ENCODE measurements around the gene PRR5L. TPM values are rescaled to one million over a fixed set of nuclear protein-coding genes. Genes with fewer than 3 reads are reported as not detected.
A peak's percentile ranks its signal among the peaks of the same experiment; 100 is the strongest.
"Not testable (repeated sequence)": the region's sequence is repeated elsewhere in the genome, so short reads cannot be mapped to it uniquely, and the experiment has no call there.

The PRR5L gene
- total RNA-seq, 1 donor from 2014 or later, result 2.1 TPM

- peak; percentile 94 for ATAC-seq
Measured at GRCh38 chr11:36465449-36466163, 169.5 kb downstream of the PRR5L start.

- ATAC-seq, result no peak
Measured at GRCh38 chr11:36467012-36467411, 170.9 kb downstream of the PRR5L start.

GRCh38 chr11:36467916-36468315 is 171.8 kb downstream of the PRR5L start:
- no peak for ATAC-seq

GRCh38 chr11:36469063-36469462 is 173.0 kb downstream of the PRR5L start:
- no peak for ATAC-seq

GRCh38 chr11:36469881-36470802 is 174.1 kb downstream of the PRR5L start:
- no peak for ATAC-seq

GRCh38 chr11:36471577-36471976 is 175.5 kb downstream of the PRR5L start:
- peak; percentile 91 for ATAC-seq

GRCh38 chr11:36475192-36475591 is 179.1 kb downstream of the PRR5L start:
- ATAC-seq, result no peak

- ATAC-seq, result peak; percentile 43
Measured at GRCh38 chr11:36478700-36479329, 182.7 kb downstream of the PRR5L start.

GRCh38 chr11:36480833-36481232 is 184.7 kb downstream of the PRR5L start:
- ATAC-seq, result no peak

- ATAC-seq, result not testable (repeated sequence)
Measured at GRCh38 chr11:36483042-36483441, 187.0 kb downstream of the PRR5L start.

GRCh38 chr11:36485298-36486002 is 189.4 kb downstream of the PRR5L start:
- no peak for ATAC-seq

- no peak for ATAC-seq
Measured at GRCh38 chr11:36487619-36488018, 191.5 kb downstream of the PRR5L start.

- no peak for ATAC-seq
Measured at GRCh38 chr11:36488096-36488495, 192.0 kb downstream of the PRR5L start.

GRCh38 chr11:36490026-36490806 is 194.1 kb downstream of the PRR5L start:
- no peak for ATAC-seq

GRCh38 chr11:36492724-36493304 is 196.7 kb downstream of the PRR5L start:
- peak; percentile 52 for ATAC-seq

- ATAC-seq, result no peak
Measured at GRCh38 chr11:36493332-36493731, 197.2 kb downstream of the PRR5L start.

GRCh38 chr11:36498721-36499120 is 202.6 kb downstream of the PRR5L start:
- no peak for ATAC-seq

- no peak for ATAC-seq
Measured at GRCh38 chr11:36499315-36499714, 203.2 kb downstream of the PRR5L start.

- peak; percentile 77 for ATAC-seq
Measured at GRCh38 chr11:36500315-36500721, 204.2 kb downstream of the PRR5L start.

- no peak for ATAC-seq
Measured at GRCh38 chr11:36501236-36501635, 205.1 kb downstream of the PRR5L start.

GRCh38 chr11:36507824-36508489 is 211.9 kb downstream of the PRR5L start:
- ATAC-seq, result no peak

All from esophagus mucosa (tissue), 1 donor.